ENCODE measurements around the gene SCFD2.

- TF ChIP-seq CTCF (IDR thresholded peaks at IDR 0.05), result no peak
- no peak for TF ChIP-seq ZNF396 (CRISPR knock-in tag; IDR thresholded peaks at IDR 0.05; ENCODE audit: borderline replicate concordance)
These were observed 305.6 kb downstream of the SCFD2 start for GRCh38 chr4:53060278-53060677.

All from WTC11 (cell line).